Loucy (cell line): Measurements from ENCODE around the gene PARP6.

ENCODE experiments used
- H2AFZ ChIP-seq: fragments of 200-600 bp; sonication (generic); 2 replicates; pipeline ENCODE4 v1.6.0; 2016; ENCODE audit warnings: antibody characterized with exemption, mild to moderate bottlenecking, low read length, moderate library complexity
- H3F3A ChIP-seq: fragments of 200-600 bp; 2 replicates; pipeline ENCODE4 v1.6.0; 2016; ENCODE audit warnings: antibody characterized with exemption, low read depth, mild to moderate bottlenecking
- H3K27me3 ChIP-seq: fragments of 200-600 bp; sonication (generic); 2 replicates; pipeline ENCODE4 v1.6.1; 2014; ENCODE audit warnings: low read length, mild to moderate bottlenecking; ENCODE audit not compliant: insufficient read depth, poor library complexity, severe bottlenecking
- H3K36me3 ChIP-seq: fragments of 200-600 bp; sonication (generic); 2 replicates; pipeline ENCODE4 v1.6.1; 2016; ENCODE audit warnings: low read length; ENCODE audit not compliant: insufficient read depth
- H3K4me1 ChIP-seq: fragments of 200-600 bp; sonication (generic); 2 replicates; pipeline ENCODE4 v1.5.1; 2014; ENCODE audit warnings: low read length, mild to moderate bottlenecking; ENCODE audit not compliant: insufficient read depth, poor library complexity, severe bottlenecking
- H3K4me2 ChIP-seq: fragments of 200-600 bp; sonication (generic); 2 replicates; pipeline ENCODE4 v1.6.0; 2014; ENCODE audit warnings: antibody characterized with exemption, low read length, low read depth, mild to moderate bottlenecking; ENCODE audit not compliant: poor library complexity, severe bottlenecking
- H3K4me3 ChIP-seq: fragments of 200-600 bp; sonication (generic); 2 replicates; pipeline ENCODE4 v1.5.1; 2014; ENCODE audit warnings: low read length, mild to moderate bottlenecking, mixed read lengths; ENCODE audit not compliant: poor library complexity, severe bottlenecking
- H3K79me2 ChIP-seq: fragments of 200-600 bp; sonication (generic); 2 replicates; pipeline ENCODE4 v1.6.1; 2014; ENCODE audit warnings: low read length; ENCODE audit not compliant: insufficient read depth
- H3K9ac ChIP-seq: fragments of 200-600 bp; sonication (generic); 2 replicates; pipeline ENCODE4 v1.6.0; 2014; ENCODE audit warnings: mild to moderate bottlenecking, low read depth, low read length, moderate library complexity; ENCODE audit not compliant: poor library complexity, severe bottlenecking
- H3K9me2 ChIP-seq: fragments of 200-600 bp; sonication (generic); replicated peaks from 2 replicates; pipeline ENCODE4 v1.6.1; 2016; ENCODE audit warnings: low read depth, low read length, mixed read lengths
- H3K9me3 ChIP-seq: fragments of 200-600 bp; sonication (generic); 2 replicates; pipeline ENCODE4 v1.6.1; 2014; ENCODE audit warnings: mild to moderate bottlenecking, antibody characterized with exemption, low read length, low read depth; ENCODE audit not compliant: insufficient read depth
- H4K20me1 ChIP-seq: fragments of 200-600 bp; sonication (generic); 2 replicates; pipeline ENCODE4 v1.6.0; 2014; ENCODE audit warnings: antibody characterized with exemption, low read length, mild to moderate bottlenecking; ENCODE audit not compliant: insufficient read depth, poor library complexity, severe bottlenecking
- EZH2phosphoT487 ChIP-seq: fragments of 200-600 bp; IDR thresholded peaks from 2 replicates; pipeline ENCODE4 v1.6.1; 2018; ENCODE audit warnings: antibody characterized with exemption, mild to moderate bottlenecking, moderate library complexity, borderline replicate concordance
- TF ChIP-seq, protein P1 (sequence below): fragments of 200-600 bp; sonication (generic); conservative IDR thresholded peaks from 2 replicates; pipeline ENCODE4 v1.5.1; 2014; ENCODE audit warnings: mild to moderate bottlenecking, antibody characterized with exemption, low read length

The PARP6 gene

DNA sequence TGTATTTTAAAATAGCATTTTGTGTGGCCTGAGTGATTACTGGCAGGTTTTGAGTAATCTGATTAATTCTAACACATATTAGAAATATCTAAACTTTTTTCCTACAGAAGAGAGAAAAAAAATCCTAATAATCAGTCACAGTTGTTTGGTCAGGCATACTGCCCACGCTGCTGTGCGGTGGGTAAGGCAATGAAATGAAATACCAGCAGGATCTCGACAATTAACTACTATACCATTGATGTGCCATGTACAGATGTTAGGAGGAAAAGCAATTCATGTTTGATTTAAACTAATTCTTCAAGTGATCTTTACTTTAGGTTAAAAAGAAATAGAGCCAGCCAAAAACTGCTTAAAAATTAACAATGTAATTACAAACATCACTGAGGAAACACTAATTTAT lies 79.9 kb downstream of the PARP6 start:
- Histone ChIP-seq H3K9ac (no peak overlapping the region), H3K79me2 (no peaks in the 10 kb centered on the region), H2AFZ (no peak overlapping the region), H3K9me2 (no peaks in the 10 kb centered on the region), H3K4me3 (no peak overlapping the region), H3K4me2 (no peak overlapping the region), H3F3A (no peaks in the 10 kb centered on the region), H3K4me1 (no peaks in the 10 kb centered on the region), H3K9me3 (no peaks in the 10 kb centered on the region), H3K36me3 (no peaks in the 10 kb centered on the region), H3K27me3 (no peaks in the 10 kb centered on the region), H4K20me1 (no peaks in the 10 kb centered on the region)
- TF ChIP-seq, protein P1, sequence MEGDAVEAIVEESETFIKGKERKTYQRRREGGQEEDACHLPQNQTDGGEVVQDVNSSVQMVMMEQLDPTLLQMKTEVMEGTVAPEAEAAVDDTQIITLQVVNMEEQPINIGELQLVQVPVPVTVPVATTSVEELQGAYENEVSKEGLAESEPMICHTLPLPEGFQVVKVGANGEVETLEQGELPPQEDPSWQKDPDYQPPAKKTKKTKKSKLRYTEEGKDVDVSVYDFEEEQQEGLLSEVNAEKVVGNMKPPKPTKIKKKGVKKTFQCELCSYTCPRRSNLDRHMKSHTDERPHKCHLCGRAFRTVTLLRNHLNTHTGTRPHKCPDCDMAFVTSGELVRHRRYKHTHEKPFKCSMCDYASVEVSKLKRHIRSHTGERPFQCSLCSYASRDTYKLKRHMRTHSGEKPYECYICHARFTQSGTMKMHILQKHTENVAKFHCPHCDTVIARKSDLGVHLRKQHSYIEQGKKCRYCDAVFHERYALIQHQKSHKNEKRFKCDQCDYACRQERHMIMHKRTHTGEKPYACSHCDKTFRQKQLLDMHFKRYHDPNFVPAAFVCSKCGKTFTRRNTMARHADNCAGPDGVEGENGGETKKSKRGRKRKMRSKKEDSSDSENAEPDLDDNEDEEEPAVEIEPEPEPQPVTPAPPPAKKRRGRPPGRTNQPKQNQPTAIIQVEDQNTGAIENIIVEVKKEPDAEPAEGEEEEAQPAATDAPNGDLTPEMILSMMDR = no peak
- no peak for TF ChIP-seq EZH2phosphoT487
